ENCODE results near the gene LACTB. TPM values are rescaled to one million over a fixed set of nuclear protein-coding genes. Genes with fewer than 3 reads are reported as not detected.
A peak's percentile ranks its signal among the peaks of the same experiment; 100 is the strongest.

The LACTB gene
- total RNA-seq, 1 donor from 2014 or later = 10.9 TPM

DNA sequence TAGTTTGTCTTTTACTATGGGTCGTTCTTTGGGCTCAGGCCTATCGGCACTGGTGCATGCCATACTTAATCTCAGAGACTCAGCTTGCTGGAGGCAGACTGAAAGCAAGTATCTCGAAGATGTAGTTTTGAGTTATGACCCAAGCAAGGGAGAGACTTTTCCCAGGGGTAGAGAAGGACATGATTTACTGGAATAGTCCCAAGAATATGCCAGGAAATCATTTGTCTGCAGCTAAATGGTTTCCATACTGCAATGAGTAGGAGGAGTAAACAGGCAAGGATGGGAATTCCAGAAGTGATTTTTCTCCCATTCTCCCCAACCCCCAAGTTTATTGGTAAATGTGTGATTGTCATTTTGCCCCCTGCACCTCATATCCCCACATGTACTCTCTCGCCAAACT lies 35.4 kb upstream of the LACTB start:
- no peaks in the 10 kb centered on the region for H3K27me3 Mint-ChIP-seq
- DNase-seq (ENCODE audit: extremely low spot score, unreplicated experiment) = no peak
- H3K4me1 Mint-ChIP-seq (ENCODE audit: unreplicated experiment) = peaks cover 39% of the 10 kb centered on the region
- H3K36me3 Mint-ChIP-seq = no peaks in the 10 kb centered on the region
- H3K27ac Mint-ChIP-seq = peak overlapping the region; percentile 50
- TF ChIP-seq, protein P1, sequence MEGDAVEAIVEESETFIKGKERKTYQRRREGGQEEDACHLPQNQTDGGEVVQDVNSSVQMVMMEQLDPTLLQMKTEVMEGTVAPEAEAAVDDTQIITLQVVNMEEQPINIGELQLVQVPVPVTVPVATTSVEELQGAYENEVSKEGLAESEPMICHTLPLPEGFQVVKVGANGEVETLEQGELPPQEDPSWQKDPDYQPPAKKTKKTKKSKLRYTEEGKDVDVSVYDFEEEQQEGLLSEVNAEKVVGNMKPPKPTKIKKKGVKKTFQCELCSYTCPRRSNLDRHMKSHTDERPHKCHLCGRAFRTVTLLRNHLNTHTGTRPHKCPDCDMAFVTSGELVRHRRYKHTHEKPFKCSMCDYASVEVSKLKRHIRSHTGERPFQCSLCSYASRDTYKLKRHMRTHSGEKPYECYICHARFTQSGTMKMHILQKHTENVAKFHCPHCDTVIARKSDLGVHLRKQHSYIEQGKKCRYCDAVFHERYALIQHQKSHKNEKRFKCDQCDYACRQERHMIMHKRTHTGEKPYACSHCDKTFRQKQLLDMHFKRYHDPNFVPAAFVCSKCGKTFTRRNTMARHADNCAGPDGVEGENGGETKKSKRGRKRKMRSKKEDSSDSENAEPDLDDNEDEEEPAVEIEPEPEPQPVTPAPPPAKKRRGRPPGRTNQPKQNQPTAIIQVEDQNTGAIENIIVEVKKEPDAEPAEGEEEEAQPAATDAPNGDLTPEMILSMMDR (conservative IDR thresholded peaks at IDR 0.05) = no peak
- no peak overlapping the region for H3K4me3 Mint-ChIP-seq
- H3K9me3 Mint-ChIP-seq = no peaks in the 10 kb centered on the region

DNA sequence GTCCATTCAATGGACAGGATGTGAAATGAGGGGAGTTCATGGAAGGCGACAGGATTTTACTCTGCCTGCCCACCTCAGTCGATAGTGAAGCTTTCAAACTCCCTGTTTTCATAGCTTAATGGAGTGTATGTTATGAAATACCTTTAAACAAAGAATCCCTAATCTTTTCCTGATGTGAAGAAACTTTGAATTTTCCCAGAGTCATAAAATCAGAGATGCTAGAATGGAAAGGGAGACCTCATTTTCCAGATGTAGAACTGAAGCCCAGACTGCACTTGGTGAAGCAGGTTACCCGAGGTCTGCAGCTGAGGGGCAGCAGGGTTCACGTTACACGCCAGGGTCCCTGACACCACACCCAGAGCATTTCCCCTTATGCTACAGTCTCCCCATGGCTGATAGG lies 34.7 kb upstream of the LACTB start:
- Mint-ChIP-seq H3K4me1 (ENCODE audit: unreplicated experiment) (peaks cover 35% of the 10 kb centered on the region), H3K27ac (peak overlapping the region; percentile 50), H3K36me3 (no peaks in the 10 kb centered on the region), H3K9me3 (no peaks in the 10 kb centered on the region), H3K4me3 (no peak overlapping the region), H3K27me3 (no peaks in the 10 kb centered on the region)
- TF ChIP-seq, protein P1 (conservative IDR thresholded peaks at IDR 0.05) = no peak
- no peak for DNase-seq (ENCODE audit: extremely low spot score, unreplicated experiment)

DNA sequence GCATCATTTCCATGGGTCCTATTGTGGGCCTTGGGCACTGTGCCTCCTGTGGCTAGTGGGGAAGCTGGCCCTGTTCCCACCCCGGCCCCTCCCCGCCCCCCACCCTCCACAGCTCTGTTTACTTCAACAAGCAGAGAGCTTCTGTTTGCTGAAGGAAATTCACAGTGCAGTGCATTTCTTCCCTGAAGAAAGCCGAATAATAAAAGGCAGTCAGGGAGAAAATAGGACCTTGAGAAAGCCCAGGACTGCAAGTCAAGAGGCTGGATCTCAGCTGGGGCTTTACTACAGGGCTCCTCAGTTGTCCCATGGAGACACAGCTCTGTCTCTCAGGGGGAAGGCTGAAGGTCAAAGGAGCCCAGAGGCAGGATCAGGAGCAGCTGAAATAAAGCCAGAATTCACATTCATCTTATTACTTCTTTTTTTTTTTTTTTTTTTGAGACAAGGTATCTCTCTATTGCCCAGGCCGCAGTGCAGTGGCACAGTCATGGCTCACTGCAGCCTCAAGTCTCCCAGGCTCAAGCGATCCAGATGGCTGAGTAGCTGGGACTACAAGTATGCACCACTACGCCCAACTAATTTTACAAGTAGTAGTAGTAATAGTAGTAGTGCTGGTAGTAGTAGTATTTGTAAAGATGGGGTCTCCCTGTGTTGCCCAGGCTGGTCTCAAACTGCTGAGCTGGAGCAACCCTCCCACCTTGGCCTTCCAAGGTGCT lies 33.0 kb upstream of the LACTB start:
- H3K9me3 Mint-ChIP-seq = no peaks in the 10 kb centered on the region
- H3K27ac Mint-ChIP-seq = no peak overlapping the region
- no peak overlapping the region for H3K4me3 Mint-ChIP-seq
- no peak for DNase-seq (ENCODE audit: extremely low spot score, unreplicated experiment)
- TF ChIP-seq, protein P1 (conservative IDR thresholded peaks at IDR 0.05) = no peak
- H3K4me1 Mint-ChIP-seq (ENCODE audit: unreplicated experiment) = peaks cover 25% of the 10 kb centered on the region
- no peaks in the 10 kb centered on the region for H3K27me3 Mint-ChIP-seq
- no peaks in the 10 kb centered on the region for H3K36me3 Mint-ChIP-seq

DNA sequence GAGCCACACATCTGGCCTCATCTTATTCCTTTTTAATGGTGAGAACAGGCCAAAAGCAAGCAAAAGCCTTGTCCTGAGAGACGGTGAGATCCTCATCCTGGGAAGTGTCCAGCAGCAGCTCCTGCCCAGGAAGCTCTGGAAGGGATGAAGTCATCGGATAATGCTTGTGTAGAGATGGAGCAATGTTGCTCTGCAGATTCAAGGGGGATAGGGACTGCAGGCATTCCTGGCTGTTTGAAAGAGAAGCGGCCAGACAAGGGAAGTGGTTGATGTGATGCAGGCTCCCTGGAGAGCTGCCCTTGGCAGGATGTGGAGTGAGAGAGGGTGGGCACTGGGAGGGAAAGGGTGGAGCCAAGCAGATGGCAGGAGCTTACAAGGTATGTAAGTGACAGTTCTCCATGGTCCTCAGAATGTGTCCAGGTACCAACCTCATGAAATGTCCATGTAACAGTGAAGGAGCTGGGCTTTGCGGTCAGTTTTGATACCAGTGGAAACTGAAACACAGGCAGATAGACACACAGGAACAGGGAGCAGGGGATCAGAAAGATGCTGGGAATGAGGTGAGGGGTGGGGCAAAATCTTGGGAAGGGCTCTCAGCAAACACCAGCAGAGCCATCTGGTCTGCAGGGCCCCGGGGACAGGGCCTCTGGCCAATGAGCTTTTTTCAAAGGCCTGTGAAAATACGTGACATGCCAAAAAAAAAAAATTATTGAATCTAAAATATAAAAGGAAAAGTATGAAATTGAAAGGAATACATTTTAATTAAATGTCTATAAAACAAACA lies 32.2 kb upstream of the LACTB start:
- Mint-ChIP-seq H3K4me3 (no peak overlapping the region), H3K4me1 (ENCODE audit: unreplicated experiment) (peaks cover 25% of the 10 kb centered on the region)

DNA sequence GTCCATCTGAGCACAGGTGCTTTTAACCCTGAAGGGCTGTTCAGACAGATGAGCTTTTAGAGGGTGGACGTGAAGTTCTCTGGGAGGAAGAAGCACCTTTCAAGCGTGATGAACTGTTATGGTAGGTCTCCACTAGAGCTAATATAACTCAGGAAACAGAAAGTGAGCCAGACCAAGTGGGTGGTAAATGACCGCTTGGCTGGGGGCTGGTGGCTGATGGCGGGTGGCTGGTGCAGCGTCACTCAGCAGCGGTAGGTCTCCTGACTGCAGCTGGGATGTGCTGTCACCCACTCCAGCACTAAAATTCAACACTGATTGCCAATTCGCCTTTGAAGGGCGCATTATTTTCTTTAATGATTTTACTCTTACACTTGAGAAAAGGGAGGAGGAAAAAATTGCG lies 31.2 kb upstream of the LACTB start:
- Mint-ChIP-seq H3K36me3 (no peaks in the 10 kb centered on the region), H3K4me3 (no peak overlapping the region), H3K27me3 (no peaks in the 10 kb centered on the region), H3K9me3 (no peaks in the 10 kb centered on the region), H3K27ac (no peak overlapping the region), H3K4me1 (ENCODE audit: unreplicated experiment) (peaks cover 25% of the 10 kb centered on the region)
- no peak for DNase-seq (ENCODE audit: extremely low spot score, unreplicated experiment)
- TF ChIP-seq, protein P1 (conservative IDR thresholded peaks at IDR 0.05) = no peak

More for the DNA sequence above, 32.2 kb upstream of the LACTB start:
- no peak overlapping the region for H3K27ac Mint-ChIP-seq
- TF ChIP-seq, protein P1 (conservative IDR thresholded peaks at IDR 0.05) = no peak
- H3K36me3 Mint-ChIP-seq = no peaks in the 10 kb centered on the region
- DNase-seq (ENCODE audit: extremely low spot score, unreplicated experiment) = no peak
- H3K27me3 Mint-ChIP-seq = no peaks in the 10 kb centered on the region
- H3K9me3 Mint-ChIP-seq = no peaks in the 10 kb centered on the region

All from type B pancreatic cell (in vitro differentiated cells).